GM21576 (cell line): ENCODE results near the gene ARFGAP3.

Source experiments
- ATAC-seq: cut with Tn5 transposase; IDR thresholded peaks from one replicate; pipeline ENCODE4 v1.9.1; 2021; ENCODE audit warnings: mild to moderate bottlenecking, moderate library complexity; ENCODE audit not compliant: unreplicated experiment

Gene ARFGAP3

DNA sequence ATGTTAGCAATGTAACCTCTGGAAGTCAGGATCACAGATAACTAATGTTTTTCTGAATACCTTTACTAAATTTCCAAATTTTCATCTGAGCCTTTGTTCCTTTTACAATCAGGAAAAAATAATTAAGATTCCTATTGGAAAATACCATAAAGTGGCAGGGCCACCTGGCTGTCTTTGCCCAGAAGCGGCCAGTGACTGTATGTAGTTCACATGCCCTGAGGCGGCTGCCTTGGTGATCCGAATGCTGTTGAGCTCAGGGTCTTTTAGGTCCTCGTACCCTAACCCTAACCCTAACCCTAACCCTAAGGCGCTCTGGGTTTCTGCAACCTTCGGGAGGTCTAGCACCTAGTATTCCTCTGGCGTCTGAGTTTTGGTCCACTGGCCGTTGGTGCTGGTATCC is 8.5 kb upstream of the ARFGAP3 start:
- ATAC-seq: no peak

DNA sequence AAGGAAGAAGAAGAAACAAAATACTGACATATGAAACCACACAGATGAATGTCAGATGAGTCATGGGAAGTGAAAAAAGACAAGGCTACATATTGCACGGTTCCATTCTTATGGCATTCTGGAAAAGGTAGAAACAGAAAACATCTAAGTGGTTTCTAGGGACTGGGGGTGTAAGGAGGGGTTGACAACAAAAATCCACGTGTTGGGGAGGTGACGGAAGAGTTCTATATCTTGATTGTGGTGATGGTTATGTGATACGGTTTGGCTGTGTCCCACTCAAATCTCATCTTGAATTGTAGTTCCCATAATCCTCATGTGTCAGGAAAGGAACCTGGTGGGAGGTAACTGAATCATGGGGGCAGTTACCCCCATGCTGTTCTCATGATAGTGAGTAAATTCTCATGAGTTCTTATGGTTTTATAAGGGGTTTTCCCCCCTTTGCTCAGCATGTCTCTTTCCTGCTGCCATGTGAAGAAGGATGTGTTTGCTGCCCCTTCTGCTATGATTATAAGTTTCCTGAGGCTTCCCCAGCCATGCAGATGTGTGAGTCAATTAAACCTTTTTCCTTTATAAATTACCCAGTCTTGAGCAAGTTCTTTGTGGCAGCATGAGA is 6.4 kb upstream of the ARFGAP3 start:
- ATAC-seq: no peak

DNA sequence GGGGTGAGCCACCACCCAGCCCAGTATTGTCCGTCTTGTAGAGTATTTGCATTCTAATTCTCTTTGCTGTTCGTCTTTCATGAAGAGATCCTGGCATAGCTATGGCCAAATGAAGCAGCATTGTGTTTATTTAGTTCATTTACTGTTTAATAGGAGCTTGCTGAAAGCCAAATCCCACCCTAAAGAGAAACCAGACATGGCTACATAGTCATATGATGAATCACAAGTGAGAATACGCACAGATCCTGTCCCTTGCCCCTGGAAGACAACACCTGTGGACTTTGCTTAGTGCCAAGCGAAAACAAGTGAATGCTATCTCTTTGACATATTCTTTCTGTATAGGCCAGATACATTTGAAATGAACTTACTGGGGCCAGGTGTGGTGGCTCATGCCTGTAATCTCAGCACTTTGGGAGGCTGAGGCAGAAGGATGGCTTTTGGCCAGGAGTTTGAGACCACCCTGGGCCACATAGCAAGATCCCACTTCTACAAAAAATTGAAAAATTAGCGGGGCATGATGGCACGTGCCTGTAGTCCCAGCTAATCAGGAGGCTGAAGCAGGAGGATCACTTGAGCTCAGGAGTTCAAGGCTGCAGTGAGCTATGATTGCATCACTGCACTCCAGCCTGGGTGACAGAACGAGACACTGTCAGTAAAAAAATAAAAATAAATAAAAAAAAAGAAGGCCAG is 5.1 kb upstream of the ARFGAP3 start:
- ATAC-seq: no peak

DNA sequence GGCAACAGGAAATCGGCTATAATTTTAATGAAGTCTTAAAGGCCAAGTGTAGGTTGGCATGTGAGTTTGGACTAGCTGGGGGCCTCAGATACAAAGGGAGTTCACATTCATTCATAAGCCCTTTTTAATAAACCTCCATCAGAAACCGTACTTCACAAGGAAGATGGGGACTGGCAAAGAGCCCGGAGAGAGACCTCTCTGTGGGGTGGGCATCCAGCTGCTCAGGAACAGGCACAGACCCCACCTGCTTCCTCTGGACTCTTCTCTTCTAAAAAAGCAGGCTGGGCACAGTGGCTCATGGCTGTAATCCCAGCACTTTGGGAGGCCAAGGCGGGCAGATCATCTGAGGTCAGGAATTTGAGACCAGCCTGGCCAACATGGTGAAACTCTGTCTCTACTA is 3.9 kb upstream of the ARFGAP3 start:
- no peak for ATAC-seq

DNA sequence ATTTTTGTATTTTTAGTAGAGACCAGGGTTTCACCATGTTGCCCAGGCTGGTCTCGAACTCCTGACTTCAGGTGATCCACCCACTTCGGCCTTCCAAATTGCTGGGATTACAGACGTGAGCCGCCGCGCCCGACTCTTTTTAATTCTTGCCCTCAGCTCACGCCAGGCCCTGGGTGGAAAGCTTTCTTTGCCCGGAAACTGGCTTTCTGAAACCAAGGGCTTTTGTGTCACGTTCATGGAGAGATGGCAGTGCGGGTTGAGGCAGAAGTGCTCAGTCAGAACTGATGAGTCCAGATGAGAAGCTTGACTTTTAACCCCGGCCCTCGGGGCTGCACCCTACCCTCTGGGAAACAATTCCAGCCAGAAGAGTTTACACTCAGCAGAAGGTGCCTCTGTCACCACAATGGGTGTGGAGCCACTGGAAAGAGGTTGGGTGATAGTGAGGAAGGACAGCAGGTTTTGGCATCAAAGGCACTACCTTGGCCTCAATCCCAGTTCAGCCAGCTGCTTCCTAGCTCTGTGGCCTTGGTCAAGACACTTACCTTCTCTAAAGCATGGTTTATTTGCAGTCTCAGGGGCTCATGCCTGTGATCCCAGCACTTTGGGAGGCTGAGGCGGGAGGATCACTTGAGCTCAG is 890 bp upstream of the ARFGAP3 start:
- no peak for ATAC-seq

DNA sequence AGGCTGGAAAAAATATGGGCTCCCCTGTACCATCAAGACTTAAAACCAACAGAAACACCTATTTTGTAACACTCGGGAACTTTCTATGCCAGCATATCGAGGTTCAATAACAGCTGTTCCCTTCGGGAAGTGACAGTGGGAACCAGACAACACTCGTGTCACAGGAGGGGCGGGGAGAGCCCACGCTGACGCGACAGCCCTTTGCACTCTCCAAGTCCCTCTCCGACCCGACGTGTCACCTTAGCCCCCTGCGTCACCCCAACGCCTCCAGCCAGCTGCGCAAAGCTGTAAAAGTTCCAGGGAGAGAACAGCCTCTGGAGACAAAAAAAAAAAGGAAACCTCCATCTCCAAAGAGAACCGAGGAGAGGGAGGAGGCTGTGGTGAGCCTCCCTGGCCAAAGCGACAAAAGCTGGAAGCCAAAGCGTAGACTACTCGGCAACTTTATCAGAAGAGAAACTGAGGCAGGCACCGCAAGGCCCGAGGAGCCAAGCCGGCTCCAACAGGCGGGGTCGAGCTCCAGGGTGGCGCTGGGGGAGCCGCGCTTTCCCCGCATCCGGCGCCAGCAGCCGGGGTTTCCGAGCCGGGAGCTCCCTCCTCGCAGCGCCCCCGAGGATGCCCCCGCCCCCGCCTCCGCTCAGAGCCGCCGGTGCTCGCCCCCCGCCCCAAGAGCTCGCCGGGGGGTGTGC is 751 bp downstream of the ARFGAP3 start:
- no peak for ATAC-seq

DNA sequence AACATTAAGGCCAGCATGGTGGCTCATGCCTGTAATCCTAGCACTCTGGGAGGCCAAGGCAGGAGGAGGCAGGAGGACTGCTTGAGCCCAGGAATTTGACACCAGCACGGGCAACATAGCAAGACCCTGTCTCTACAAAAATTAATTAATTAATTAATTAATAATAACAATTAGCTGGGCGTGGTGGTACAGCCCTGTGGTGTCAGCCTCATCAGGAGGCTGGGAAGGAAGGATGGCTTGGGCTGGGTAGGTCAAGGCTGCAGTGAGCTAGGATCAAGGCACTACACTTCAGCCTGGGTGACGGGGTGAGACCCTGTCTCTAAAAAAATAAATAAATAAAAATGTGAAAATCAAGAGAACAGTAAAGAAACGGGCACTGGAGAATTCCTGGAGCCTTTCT is 1.4 kb downstream of the ARFGAP3 start:
- no peak for ATAC-seq

DNA sequence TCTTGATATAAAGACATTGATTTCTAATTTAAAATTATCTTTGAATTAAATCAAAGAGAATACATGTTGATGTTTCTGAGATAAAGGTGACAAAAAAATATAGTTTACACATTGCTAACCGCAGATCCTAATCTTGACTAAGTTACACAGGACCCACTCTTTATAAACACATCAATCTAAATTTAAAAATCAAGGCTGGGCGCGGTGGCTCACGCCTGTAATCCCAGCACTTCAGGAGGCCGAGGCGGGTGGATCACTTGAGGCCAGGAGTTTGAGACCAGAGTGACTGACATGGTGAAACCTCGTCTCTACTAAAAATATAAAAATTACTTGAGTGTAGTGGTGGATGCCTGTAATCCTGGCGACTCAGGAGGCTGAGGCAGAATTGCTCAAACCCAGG is 1.9 kb downstream of the ARFGAP3 start:
- no peak for ATAC-seq

DNA sequence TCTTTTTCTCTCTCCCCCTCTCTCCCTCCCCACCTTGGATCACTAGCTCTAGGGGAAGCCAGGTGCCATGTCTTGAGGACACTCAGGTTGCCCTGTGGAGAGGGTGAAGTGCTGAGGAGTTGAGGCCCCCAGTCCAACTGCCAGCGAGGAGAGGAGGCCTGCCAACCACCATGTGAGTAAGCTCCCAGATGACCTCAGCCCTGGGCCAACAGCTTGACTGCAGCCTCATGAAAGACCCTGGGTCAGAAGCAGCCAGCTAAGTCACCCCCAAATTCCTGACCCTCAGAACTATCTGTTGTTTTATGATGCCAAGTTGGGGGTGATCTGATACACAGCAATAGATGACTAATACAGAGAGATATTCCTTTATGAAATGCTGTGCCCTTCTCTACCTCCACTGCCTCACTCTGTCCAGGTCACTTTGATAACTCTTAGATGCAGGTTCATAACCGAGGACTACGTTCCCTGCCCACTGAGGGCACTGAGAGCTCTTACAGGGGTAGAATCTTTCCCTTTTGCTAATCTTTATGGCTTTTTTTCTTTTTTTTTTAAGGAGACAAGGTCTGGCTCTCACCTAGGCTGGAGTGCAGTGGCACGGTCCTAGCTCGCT is 8.0 kb downstream of the ARFGAP3 start:
- ATAC-seq: no peak

DNA sequence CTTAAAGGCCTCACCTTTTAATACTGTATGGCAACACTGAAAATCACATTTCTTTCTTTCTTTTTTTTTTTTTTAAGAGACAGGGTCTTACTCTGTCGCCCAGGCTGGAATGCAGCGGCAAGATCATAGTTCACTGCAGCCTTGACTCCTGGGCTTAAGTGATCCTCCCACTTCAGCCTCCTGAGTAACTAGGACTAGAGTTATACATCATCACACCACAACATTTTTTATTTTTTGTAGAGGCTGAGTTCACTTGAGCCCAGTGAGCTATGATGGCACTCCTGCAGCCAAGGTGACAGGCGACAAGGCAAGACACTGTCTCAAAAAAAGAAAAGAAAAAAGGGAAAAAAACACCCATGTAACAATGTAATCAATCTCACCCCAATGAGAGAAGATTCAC is 10.0 kb downstream of the ARFGAP3 start:
- ATAC-seq: no peak

DNA sequence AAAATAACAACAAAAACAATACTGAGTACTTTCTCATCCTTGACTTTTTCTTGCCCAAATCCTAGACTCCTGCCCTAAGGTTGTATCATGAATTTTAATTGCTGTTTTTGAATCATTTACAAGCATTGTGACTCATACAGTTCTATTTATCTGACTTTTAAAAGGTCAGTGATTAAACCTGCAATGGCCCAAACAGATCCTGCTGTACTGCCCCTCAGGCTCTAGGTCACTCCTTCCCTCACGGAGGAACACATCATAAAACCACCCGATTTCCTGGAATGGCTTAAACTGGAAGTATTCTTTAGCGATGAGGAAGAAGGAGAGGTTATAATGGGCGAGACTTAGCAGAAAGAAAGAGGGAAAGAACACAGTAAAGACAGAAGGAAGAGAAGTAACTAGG is 12.3 kb downstream of the ARFGAP3 start:
- ATAC-seq: no peak

DNA sequence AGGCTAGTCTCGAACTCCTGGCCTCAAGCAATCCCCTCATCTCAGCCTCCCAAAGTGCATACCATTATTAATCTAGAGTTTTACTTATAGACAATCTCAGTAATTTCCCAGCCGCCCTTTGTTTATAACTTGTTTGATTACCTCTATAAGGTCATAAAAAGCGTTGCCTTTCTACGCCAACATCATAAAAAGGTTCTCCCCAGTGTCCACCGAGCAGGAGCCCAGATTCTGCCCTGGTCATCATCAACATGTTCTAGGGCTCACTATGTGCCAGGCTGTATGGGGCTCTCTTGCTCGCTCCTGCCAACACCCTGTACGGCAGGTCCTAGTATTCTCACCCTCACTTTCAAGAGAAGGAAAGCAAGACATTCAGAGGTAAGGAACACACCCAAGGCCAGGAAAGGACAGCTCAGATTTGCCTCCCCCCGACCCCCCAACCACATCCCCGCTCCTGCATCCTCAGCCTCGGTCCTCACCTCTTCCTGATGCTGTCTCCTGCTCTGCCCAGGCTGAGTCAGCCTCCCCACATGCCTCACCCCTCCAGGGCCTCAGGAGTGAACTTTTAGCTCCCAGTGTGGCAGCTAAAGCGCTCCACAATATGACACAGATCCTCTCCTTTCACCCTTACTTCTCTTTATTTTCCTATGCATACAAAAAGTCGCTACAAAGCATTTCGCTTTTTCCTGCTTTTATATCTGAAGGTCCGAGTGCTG is 14.3 kb downstream of the ARFGAP3 start:
- ATAC-seq: no peak

DNA sequence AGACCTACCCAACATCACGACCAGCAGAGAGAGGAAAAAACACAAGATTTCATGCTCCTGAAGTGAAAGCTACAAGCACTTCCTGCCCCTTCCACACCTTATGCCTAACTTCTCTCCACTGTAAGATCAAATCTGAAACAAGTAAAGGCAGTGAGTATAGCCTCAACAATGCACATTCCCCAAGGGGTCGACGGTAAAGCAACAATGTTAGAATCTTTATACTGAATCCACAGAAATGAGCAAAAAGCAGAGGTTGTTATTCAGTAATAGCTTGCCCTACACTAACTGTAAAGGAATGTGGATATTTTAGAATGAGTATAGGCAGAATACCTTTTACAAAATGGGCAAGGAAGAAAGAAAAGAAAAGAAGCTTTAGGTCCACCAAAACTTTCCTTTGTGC is 15.6 kb downstream of the ARFGAP3 start:
- ATAC-seq: no peak

DNA sequence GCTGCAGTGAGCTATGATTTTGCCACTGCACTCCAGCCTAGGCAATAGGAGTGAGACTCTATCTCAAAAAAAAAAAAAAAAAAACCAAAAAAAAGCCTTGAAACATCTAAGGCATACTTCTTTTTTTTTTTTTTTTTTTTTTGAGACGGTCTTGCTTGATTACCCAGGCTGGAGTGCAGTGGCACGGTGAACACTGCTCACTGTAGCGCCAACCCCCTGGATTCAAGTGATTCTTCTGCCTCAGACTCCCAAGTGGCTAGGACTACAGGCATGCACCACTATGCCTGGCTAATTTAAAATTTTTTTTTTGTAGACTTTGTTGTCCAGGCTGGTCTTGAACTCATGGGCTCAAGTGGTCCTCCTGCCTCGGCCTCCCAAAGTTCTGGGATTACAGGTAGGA is 19.5 kb downstream of the ARFGAP3 start:
- no peak for ATAC-seq

DNA sequence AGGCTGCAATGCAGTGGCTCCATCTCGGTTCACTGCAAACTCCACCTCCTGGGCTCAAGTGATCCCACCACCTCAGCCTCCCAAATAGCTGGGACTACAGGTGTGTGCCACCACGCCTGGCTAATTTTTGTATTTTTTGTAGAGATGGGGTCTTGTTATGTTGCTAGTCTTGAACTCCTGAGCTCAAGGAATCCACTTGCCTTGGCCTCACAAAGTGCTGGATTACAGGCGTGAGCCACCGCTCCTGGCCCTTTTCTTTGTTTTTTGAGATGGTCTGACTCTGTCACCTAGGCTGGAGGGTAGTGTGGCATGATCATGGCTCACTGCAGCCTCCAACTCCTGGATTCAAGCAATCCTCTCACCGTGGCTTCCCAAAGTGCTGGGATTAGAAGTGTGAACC is 21.0 kb downstream of the ARFGAP3 start:
- no peak for ATAC-seq

DNA sequence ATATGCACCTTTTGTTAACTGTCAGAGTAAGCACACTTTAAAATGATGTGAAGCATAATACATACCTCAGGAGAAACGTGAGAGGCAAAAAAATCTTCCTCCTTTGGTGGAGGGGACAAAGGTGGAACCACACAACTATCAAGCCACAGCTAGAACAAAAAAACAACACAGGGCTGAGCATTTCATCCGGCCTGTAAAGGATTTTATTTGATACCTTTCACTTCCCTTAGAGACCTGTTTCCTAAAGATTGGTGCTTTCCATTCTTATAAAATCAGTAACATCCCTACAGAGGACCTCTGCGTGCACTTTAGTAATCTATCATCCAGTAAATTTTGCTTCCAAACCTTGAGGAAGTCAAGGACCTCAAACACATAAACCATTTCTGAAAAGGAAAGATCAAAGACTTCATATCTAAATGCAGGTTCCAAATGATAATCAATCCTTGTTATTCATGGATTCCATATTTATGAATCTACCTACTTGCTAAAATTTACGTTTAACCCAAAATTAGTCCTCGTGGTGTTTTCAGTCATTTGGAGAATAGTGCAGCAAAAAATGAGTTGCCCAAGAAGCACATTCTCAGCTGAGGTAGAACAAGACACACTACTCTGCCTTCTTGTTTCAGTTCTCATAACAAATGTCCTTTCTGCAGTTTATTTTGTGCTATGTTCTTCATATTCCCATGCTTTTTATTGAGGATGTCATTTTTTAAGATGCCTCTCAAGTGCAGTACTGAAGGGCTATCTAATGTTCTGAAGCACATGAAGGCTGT is 22.7 kb downstream of the ARFGAP3 start:
- no peak for ATAC-seq

DNA sequence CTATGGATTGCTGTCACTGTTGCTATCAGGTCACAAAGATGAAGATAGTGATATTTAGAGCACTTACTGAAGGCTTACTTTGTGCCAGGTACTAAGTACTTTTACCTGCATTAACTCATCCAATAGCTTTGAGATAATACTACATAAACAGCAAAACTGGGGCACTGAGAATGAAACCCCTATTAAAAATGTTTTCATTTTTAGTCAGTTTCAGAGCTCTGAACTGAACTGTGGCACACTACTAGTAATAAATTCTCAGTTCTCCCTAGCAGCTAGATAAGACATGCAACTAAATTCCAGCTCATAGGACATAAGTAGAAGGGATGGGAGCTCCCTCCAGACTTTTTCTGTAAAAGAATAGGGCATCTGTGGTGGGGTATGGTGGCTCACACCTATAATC is 24.0 kb downstream of the ARFGAP3 start:
- ATAC-seq: no peak

DNA sequence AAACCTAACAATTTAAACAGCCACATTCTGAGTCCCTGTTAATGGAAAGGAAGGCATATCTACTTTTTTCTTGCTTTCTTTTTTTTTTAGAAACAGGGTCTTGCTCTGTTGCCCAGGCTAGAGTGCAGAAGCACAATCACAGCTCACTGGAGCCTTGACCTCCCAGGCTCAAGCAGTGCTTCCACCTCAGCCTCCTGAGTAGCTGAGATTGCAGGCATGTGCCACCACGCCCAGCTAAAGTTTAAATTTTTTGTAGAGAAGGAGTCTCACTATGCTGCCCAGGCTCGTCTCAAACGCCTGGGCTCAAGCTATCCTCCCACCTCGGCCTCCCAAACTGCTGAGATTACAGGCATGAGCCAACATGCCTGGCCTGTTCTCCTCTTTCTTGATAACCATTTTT is 25.4 kb downstream of the ARFGAP3 start:
- ATAC-seq: no peak

DNA sequence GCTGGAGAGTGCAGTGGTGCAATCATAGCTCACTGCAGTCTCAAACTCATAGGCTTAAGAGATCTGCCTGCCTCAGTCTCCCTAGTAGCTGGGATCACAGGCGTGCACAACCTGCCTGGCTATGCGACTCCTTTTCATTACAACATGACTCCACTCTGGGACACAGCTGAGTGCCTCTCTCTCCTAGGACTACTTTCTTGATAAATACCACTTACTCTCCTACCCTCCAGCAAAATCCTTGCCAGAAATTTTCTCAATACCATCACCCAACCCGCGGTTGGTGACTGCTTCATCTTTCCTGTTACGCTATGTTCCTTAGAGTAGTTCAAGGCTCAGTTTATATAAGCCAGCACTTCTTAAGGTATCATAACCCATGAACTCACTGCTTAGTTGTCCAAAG is 26.9 kb downstream of the ARFGAP3 start:
- ATAC-seq: no peak

DNA sequence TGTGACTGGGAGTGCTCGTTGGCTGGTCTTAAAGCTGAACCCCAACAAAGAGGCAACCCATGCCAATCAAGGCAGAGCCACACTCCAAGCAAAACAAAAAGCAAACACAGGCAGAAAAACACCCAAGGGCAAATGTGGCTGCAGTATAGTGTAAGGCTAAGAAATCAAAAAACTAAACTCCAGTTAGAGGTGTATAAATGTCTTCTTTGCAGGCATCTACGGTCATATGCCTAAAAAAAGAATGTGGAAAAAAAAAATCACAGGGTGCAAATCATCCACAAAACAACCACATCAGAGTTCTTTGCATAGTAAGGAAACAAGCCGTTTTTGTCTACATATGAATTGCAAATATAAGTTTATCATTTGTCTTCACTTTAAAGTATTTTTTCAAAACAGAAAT is 27.8 kb downstream of the ARFGAP3 start:
- ATAC-seq: no peak
